Uterus (tissue), 2 donors: Measurements from ENCODE around the gene THSD7B.

Experiments used
- POLR2A ChIP-seq, 2 donors: fragments of 450-650 bp; IDR thresholded peaks; one replicate each; pipeline ENCODE4 v1.6.1; 2016; ENCODE audit warnings: antibody characterized with exemption in 2 of 2, mild to moderate bottlenecking in 1 of 2, moderate library complexity in 1 of 2
- TF ChIP-seq, protein P1 (sequence below), 4 experiments: fragments of 200-600 bp in 2 of 4; fragments of 450-650 bp in 2 of 4; sonication (generic) in 2 of 4; IDR thresholded peaks; one replicate each; pipeline ENCODE4 v1.5.1; 2016 to 2019; ENCODE audit warnings: antibody characterized with exemption in 4 of 4, mild to moderate bottlenecking in 2 of 4, moderate library complexity in 1 of 4

GRCh38 chr2:137706786-137707613 lies 941.7 kb downstream of the THSD7B start:
- no peak for TF ChIP-seq POLR2A (IDR thresholded peaks at IDR 0.05)
- TF ChIP-seq, protein P1, sequence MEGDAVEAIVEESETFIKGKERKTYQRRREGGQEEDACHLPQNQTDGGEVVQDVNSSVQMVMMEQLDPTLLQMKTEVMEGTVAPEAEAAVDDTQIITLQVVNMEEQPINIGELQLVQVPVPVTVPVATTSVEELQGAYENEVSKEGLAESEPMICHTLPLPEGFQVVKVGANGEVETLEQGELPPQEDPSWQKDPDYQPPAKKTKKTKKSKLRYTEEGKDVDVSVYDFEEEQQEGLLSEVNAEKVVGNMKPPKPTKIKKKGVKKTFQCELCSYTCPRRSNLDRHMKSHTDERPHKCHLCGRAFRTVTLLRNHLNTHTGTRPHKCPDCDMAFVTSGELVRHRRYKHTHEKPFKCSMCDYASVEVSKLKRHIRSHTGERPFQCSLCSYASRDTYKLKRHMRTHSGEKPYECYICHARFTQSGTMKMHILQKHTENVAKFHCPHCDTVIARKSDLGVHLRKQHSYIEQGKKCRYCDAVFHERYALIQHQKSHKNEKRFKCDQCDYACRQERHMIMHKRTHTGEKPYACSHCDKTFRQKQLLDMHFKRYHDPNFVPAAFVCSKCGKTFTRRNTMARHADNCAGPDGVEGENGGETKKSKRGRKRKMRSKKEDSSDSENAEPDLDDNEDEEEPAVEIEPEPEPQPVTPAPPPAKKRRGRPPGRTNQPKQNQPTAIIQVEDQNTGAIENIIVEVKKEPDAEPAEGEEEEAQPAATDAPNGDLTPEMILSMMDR (IDR thresholded peaks at IDR 0.05): no peak
